K562 (cell line): ENCODE data around the gene LRRC4. TPM values are rescaled to one million over a fixed set of nuclear protein-coding genes. Genes with fewer than 3 reads are reported as not detected.

Source experiments
- CHAMP1 ChIP-seq: fragments of 450-650 bp; IDR thresholded peaks from 2 replicates; pipeline ENCODE4 v1.6.1; 2016; ENCODE audit warnings: mild to moderate bottlenecking
- CTCFL ChIP-seq: IDR thresholded peaks from 2 replicates; pipeline ENCODE4 v1.6.1; 2011; ENCODE audit warnings: borderline replicate concordance, low read depth, mild to moderate bottlenecking, moderate library complexity, low read length; ENCODE audit not compliant: insufficient read depth, poor library complexity, severe bottlenecking
- EHMT2 ChIP-seq: fragments of 450-650 bp; IDR thresholded peaks from 2 replicates; pipeline ENCODE4 v1.6.1; 2018; ENCODE audit warnings: antibody characterized with exemption
- ESRRA ChIP-seq: fragments of 450-650 bp; IDR thresholded peaks from 2 replicates; pipeline ENCODE4 v1.6.1; 2014; ENCODE audit warnings: low read depth, mild to moderate bottlenecking, moderate library complexity, borderline replicate concordance
- GATAD2A ChIP-seq: fragments of 450-650 bp; IDR thresholded peaks from 2 replicates; pipeline ENCODE4 v1.6.1; 2017
- JUND ChIP-seq, 2 experiments: IDR thresholded peaks; 2 replicates in 1 of 2; 3 replicates in 1 of 2; pipeline ENCODE4 v1.6.1; 2011; ENCODE audit warnings: borderline replicate concordance in 2 of 2, low read depth in 2 of 2, low read length in 2 of 2, improper control_type of control experiment in 1 of 2, missing biosample characterization in 1 of 2, missing genetic modification characterization in 1 of 2, missing genetic modification reagents in 1 of 2
- L3MBTL2 ChIP-seq: fragments of 450-650 bp; IDR thresholded peaks from 2 replicates; pipeline ENCODE4 v1.6.1; 2016; ENCODE audit warnings: mild to moderate bottlenecking, moderate library complexity
- NRF1 ChIP-seq, 2 experiments: fragments of 450-650 bp; IDR thresholded peaks in 1 of 2; conservative IDR thresholded peaks in 1 of 2; 2 replicates each; pipeline ENCODE4 v1.6.1; 2014; ENCODE audit warnings: mild to moderate bottlenecking in 2 of 2
- REST ChIP-seq, 2 experiments: fragments of 450-650 bp; formaldehyde crosslinking in 1 of 2; IDR thresholded peaks; 2 replicates each; pipeline versions ENCODE4 v1.4.0 to v1.6.1; 2014 to 2020; ENCODE audit warnings: mild to moderate bottlenecking in 2 of 2, borderline replicate concordance in 1 of 2, low read depth in 1 of 2
- SMARCA4 ChIP-seq: fragments of 450-650 bp; IDR thresholded peaks from 2 replicates; pipeline ENCODE4 v1.6.1; 2016
- SMARCE1 ChIP-seq: fragments of 450-650 bp; IDR thresholded peaks from 2 replicates; pipeline ENCODE4 v1.7.1; 2016; ENCODE audit warnings: mild to moderate bottlenecking
- TFAP4 ChIP-seq: sonication (generic); formaldehyde crosslinking; IDR thresholded peaks from 2 replicates; pipeline ENCODE4 v1.8.0; 2022; ENCODE audit warnings: missing genetic modification reagents, mild to moderate bottlenecking, moderate library complexity, borderline replicate concordance
- XRCC5 ChIP-seq: fragments of 200-400 bp; formaldehyde crosslinking; IDR thresholded peaks from 2 replicates; pipeline ENCODE4 v1.6.1; 2017; ENCODE audit warnings: low read depth, mild to moderate bottlenecking, low read length
- polyA plus RNA-seq, 8 experiments: library from polyadenylated mRNA; depleted of rRNA in 4 of 8; stranded (reverse) in 5 of 8; unstranded in 3 of 8; fragments of >200 nt; fragmentation: Nextera tagmentation in 2 of 8; fragmentation: Illumina TruSeq in 1 of 8; extraction: Ambion mirVana in 2 of 8; extraction: Trizol in 1 of 8; gene quantifications; 2 replicates each; pipeline versions ENCODE4 v1.2.1 to v1.2.3, GENCODE V29; 2011 to 2014; ENCODE audit warnings: inconsistent platforms in 1 of 8, missing spikeins in 1 of 8
- total RNA-seq, 7 experiments: library from RNA; depleted of rRNA in 6 of 7; stranded (reverse); fragments of >200 nt in 6 of 7; fragmentation: Illumina TruSeq in 2 of 7; extraction: Trizol in 2 of 7; gene quantifications; 2 replicates each; pipeline versions ENCODE4 v1.2.1 to v1.2.3, GENCODE V29; 2011 to 2021; ENCODE audit warnings: low replicate concordance in 1 of 7

Gene LRRC4
- total and polyA plus RNA-seq, 9 of the 15 experiments (the other 6 are each of a cell fraction or from before 2014, with no cell fraction given) = 0.04 to 0.11 TPM; not detected in 7

GRCh38 chr7:128020159-128020558, 11.1 kb downstream of the LRRC4 start (continued):
- TF ChIP-seq REST (IDR thresholded peaks at IDR 0.05; ENCODE audit: borderline replicate concordance) (peak; percentile 57), REST (CRISPR knock-in tag; IDR thresholded peaks at IDR 0.05; ENCODE audit: low read depth) (no peak), SMARCE1 (0 out of 2 replicates have a peak, but pooled peaks have one; percentile 26), XRCC5 (peak; percentile 85), ESRRA (0 out of 2 replicates have a peak, but pooled peaks have one; percentile 38), SMARCA4 (peak; percentile 55; the same call in 1 of the 2 replicates), CTCFL (peak; percentile 97), CHAMP1 (peak; percentile 89), L3MBTL2 (no peak), EHMT2 (peak; percentile 51; the same call in 1 of the 2 replicates), JUND (IDR thresholded peaks at IDR 0.05; ENCODE audit: borderline replicate concordance, low read depth, low read length) (peak; percentile 45; the same call in 1 of the 2 replicates), JUND (tag; IDR thresholded peaks at IDR 0.05; ENCODE audit: borderline replicate concordance, low read depth, low read length) (no peak; the same call in 2 of the 3 replicates), TFAP4 (CRISPR knock-in tag) (peak; percentile 40; the same call in 1 of the 2 replicates), NRF1 (conservative IDR thresholded peaks at IDR 0.05 in 1 of 2, IDR thresholded peaks at IDR 0.05 in 1 of 2) (0 out of 4 replicates have a peak, but pooled peaks of 1 of the 2 experiments have one; percentile 15), GATAD2A (peak; percentile 37; the same call in 1 of the 2 replicates)
